GM23248 (cell line): ENCODE data around the gene NUP93. TPM values are rescaled to one million over a fixed set of nuclear protein-coding genes. Genes with fewer than 3 reads are reported as not detected.

Experiments
- DNase-seq: peaks from one replicate; pipeline ENCODE4 v3.0.0-alpha.2; 2015
- H2AFZ ChIP-seq: fragments of 200-600 bp; sonication (generic); 2 replicates; pipeline ENCODE4 v1.6.1; 2016; ENCODE audit warnings: antibody characterized with exemption
- H3F3A ChIP-seq: fragments of 200-600 bp; sonication (generic); 2 replicates; pipeline ENCODE4 v1.6.1; 2016; ENCODE audit warnings: mild to moderate bottlenecking, antibody characterized with exemption, mixed run types; ENCODE audit not compliant: insufficient read depth
- H3K27ac ChIP-seq: fragments of 200-600 bp; sonication (generic); 2 replicates; pipeline ENCODE4 v1.5.1; 2016; ENCODE audit warnings: mild to moderate bottlenecking
- H3K27me3 ChIP-seq: fragments of 200-600 bp; sonication (generic); replicated peaks from 2 replicates; pipeline ENCODE4 v1.6.1; 2016; ENCODE audit warnings: mild to moderate bottlenecking; ENCODE audit not compliant: insufficient read depth
- H3K36me3 ChIP-seq: fragments of 200-600 bp; sonication (generic); 2 replicates; pipeline ENCODE4 v1.6.1; 2016; ENCODE audit warnings: low read depth, mild to moderate bottlenecking
- H3K4me1 ChIP-seq: fragments of 200-600 bp; sonication (generic); 2 replicates; pipeline ENCODE4 v1.6.1; 2016; ENCODE audit warnings: mild to moderate bottlenecking; ENCODE audit not compliant: insufficient read depth
- H3K4me2 ChIP-seq: fragments of 200-600 bp; sonication (generic); one replicate; pipeline ENCODE4 v1.6.1; 2016; ENCODE audit warnings: mild to moderate bottlenecking; ENCODE audit not compliant: unreplicated experiment
- H3K4me3 ChIP-seq: fragments of 200-600 bp; sonication (generic); 2 replicates; pipeline ENCODE4 v1.5.1; 2016; ENCODE audit warnings: mild to moderate bottlenecking
- H3K79me2 ChIP-seq: fragments of 200-600 bp; sonication (generic); 2 replicates; pipeline ENCODE4 v1.6.1; 2016; ENCODE audit warnings: mild to moderate bottlenecking; ENCODE audit not compliant: insufficient read depth
- H3K9ac ChIP-seq: fragments of 200-600 bp; sonication (generic); 2 replicates; pipeline ENCODE4 v1.6.1; 2016; ENCODE audit warnings: mild to moderate bottlenecking
- H3K9me2 ChIP-seq: fragments of 200-600 bp; sonication (generic); 2 replicates; pipeline ENCODE4 v1.6.1; 2016; ENCODE audit warnings: mixed run types, mild to moderate bottlenecking, moderate library complexity; ENCODE audit not compliant: insufficient read depth
- H3K9me3 ChIP-seq: fragments of 200-600 bp; sonication (generic); one replicate; pipeline ENCODE4 v1.6.1; 2017; ENCODE audit warnings: low read depth
- H4K20me1 ChIP-seq: fragments of 200-600 bp; sonication (generic); 2 replicates; pipeline ENCODE4 v1.6.0; 2016; ENCODE audit not compliant: insufficient read depth
- EZH2 ChIP-seq: fragments of 200-600 bp; sonication (generic); IDR thresholded peaks from 2 replicates; pipeline ENCODE4 v1.6.1; 2018; ENCODE audit warnings: antibody characterized with exemption, mild to moderate bottlenecking; ENCODE audit not compliant: insufficient read depth, poor library complexity, severe bottlenecking
- EZH2phosphoT487 ChIP-seq: fragments of 200-600 bp; sonication (generic); IDR thresholded peaks from 2 replicates; pipeline ENCODE4 v1.6.1; 2018; ENCODE audit warnings: antibody characterized with exemption, moderate library complexity, mild to moderate bottlenecking, low read depth; ENCODE audit not compliant: insufficient read depth
- WGBS, 2 experiments: methylation state at CpG; one replicate each; pipeline ENCODE4 v1.1.6; 2015 to 2017; ENCODE audit warnings: low lambda C conversion rate in 2 of 2, low coverage in 1 of 2; ENCODE audit errors: missing lambda C conversion rate in 2 of 2; 5-methylcytosine and 5-hydroxymethylcytosine counted together
- in situ Hi-C: fragments of 300-500 bp; cut with MboI; formaldehyde crosslinking; loops from 2 replicates; pipeline ENCODE4 v1.15.0; 2020
- polyA plus RNA-seq: library from polyadenylated mRNA; unstranded; fragments of >200 nt; fragmentation: Nextera tagmentation; extraction: Ambion mirVana; gene quantifications from 2 replicates; pipeline ENCODE4 v1.2.1, GENCODE V29; 2016
- total RNA-seq: library from RNA; depleted of rRNA; stranded (reverse); fragments of >200 nt; shearing (Covaris generic); gene quantifications from 2 replicates; pipeline ENCODE4 v1.2.3, GENCODE V29; 2014

The NUP93 gene
- total and polyA plus RNA-seq, 2 experiments from 2014 or later, result 47.1 to 51.2 TPM

- peak overlapping the region; percentile 20 for H3K4me2 ChIP-seq
- peaks cover 82% of the 10 kb centered on the region for H3K79me2 ChIP-seq
- no peaks in the 10 kb centered on the region for H4K20me1 ChIP-seq
- no peak overlapping the region for H2AFZ ChIP-seq
- no peak for TF ChIP-seq EZH2phosphoT487
- no peak for TF ChIP-seq EZH2
- no peak overlapping the region for H3K4me3 ChIP-seq
- peak overlapping the region; percentile 42 for H3K27ac ChIP-seq
- no peaks in the 10 kb centered on the region for H3K9me3 ChIP-seq
- H3K27me3 ChIP-seq, result no peaks in the 10 kb centered on the region
- H3F3A ChIP-seq, result peaks cover 16% of the 10 kb centered on the region; the same call in 1 of the 2 replicates
- H3K9me2 ChIP-seq, result no peaks in the 10 kb centered on the region; the same call in 1 of the 2 replicates
- peaks cover 20% of the 10 kb centered on the region for H3K4me1 ChIP-seq
- H3K36me3 ChIP-seq, result no peaks in the 10 kb centered on the region
- in situ Hi-C loops, result no loop called here
- H3K9ac ChIP-seq, result no peak overlapping the region
- peak; percentile 78 for DNase-seq
Observed at GRCh38 chr16:56753410-56753809, 23.5 kb downstream of the NUP93 start.

GRCh38 chr16:56755038-56755437 is 25.1 kb downstream of the NUP93 start:
- in situ Hi-C loops, result no loop called here
- peaks cover 75% of the 10 kb centered on the region for H3K79me2 ChIP-seq
- no peak overlapping the region for H3K4me2 ChIP-seq

GRCh38 chr16:56758432-56758831 is 28.5 kb downstream of the NUP93 start:
- Histone ChIP-seq H3K4me1 (peaks cover 5% of the 10 kb centered on the region), H3K4me3 (no peak overlapping the region), H4K20me1 (no peaks in the 10 kb centered on the region; the same call in 1 of the 2 replicates), H3K27me3 (no peaks in the 10 kb centered on the region), H2AFZ (no peak overlapping the region), H3K9me2 (no peaks in the 10 kb centered on the region), H3K9me3 (no peaks in the 10 kb centered on the region), H3F3A (peaks cover 5% of the 10 kb centered on the region; the same call in 1 of the 2 replicates), H3K36me3 (no peaks in the 10 kb centered on the region; the same call in 1 of the 2 replicates), H3K4me2 (no peak overlapping the region), H3K79me2 (peaks cover 52% of the 10 kb centered on the region), H3K9ac (no peak overlapping the region), H3K27ac (no peak overlapping the region)
- WGBS, 2 experiments, result 97 to 100% methylated on average over 3 of the region's 3 CpGs
- in situ Hi-C loops, result no loop called here
- TF ChIP-seq EZH2phosphoT487 (no peak), EZH2 (no peak)
- DNase-seq, result no peak

More at GRCh38 chr16:56755038-56755437, 25.1 kb downstream of the NUP93 start:
- H3K36me3 ChIP-seq, result no peaks in the 10 kb centered on the region; the same call in 1 of the 2 replicates
- TF ChIP-seq EZH2, result no peak
- no peak for DNase-seq
- H3F3A ChIP-seq, result peaks cover 14% of the 10 kb centered on the region; the same call in 1 of the 2 replicates
- no peaks in the 10 kb centered on the region for H4K20me1 ChIP-seq
- peaks cover 15% of the 10 kb centered on the region for H3K4me1 ChIP-seq
- H3K9ac ChIP-seq, result no peak overlapping the region
- no peak overlapping the region for H3K4me3 ChIP-seq
- H2AFZ ChIP-seq, result no peak overlapping the region
- no peak overlapping the region for H3K27ac ChIP-seq
- H3K9me3 ChIP-seq, result no peaks in the 10 kb centered on the region
- no peaks in the 10 kb centered on the region for H3K27me3 ChIP-seq
- H3K9me2 ChIP-seq, result no peaks in the 10 kb centered on the region; the same call in 1 of the 2 replicates

GRCh38 chr16:56758930-56759329 is 29.0 kb downstream of the NUP93 start:
- H3K36me3 ChIP-seq, result no peaks in the 10 kb centered on the region; the same call in 1 of the 2 replicates
- in situ Hi-C loops, result no loop called here

More at GRCh38 chr16:56758930-56759329, 29.0 kb downstream of the NUP93 start:
- no peaks in the 10 kb centered on the region for H3K9me2 ChIP-seq
- no peak overlapping the region for H3K4me3 ChIP-seq
- no peaks in the 10 kb centered on the region for H3K9me3 ChIP-seq
- no peak overlapping the region for H3K9ac ChIP-seq
- H3F3A ChIP-seq, result no peaks in the 10 kb centered on the region
- H3K4me1 ChIP-seq, result no peaks in the 10 kb centered on the region; the same call in 1 of the 2 replicates
- no peaks in the 10 kb centered on the region for H3K27me3 ChIP-seq
- 83 to 84% methylated on average over 4 of the region's 4 CpGs for WGBS, 2 experiments
- DNase-seq, result no peak
- no peak overlapping the region for H2AFZ ChIP-seq
- H3K4me2 ChIP-seq, result no peak overlapping the region
- no peak overlapping the region for H3K27ac ChIP-seq
- peaks cover 52% of the 10 kb centered on the region for H3K79me2 ChIP-seq
- TF ChIP-seq EZH2, result no peak
- no peak for TF ChIP-seq EZH2phosphoT487
- no peaks in the 10 kb centered on the region; the same call in 1 of the 2 replicates for H4K20me1 ChIP-seq
